ENCODE measurements around the gene HRC. TPM values are rescaled to one million over a fixed set of nuclear protein-coding genes. Genes with fewer than 3 reads are reported as not detected.

The HRC gene
- total and polyA plus RNA-seq, 2 donors (not counting 3 experiments of a cell fraction or from before 2014, with no cell fraction given) = not detected

DNA sequence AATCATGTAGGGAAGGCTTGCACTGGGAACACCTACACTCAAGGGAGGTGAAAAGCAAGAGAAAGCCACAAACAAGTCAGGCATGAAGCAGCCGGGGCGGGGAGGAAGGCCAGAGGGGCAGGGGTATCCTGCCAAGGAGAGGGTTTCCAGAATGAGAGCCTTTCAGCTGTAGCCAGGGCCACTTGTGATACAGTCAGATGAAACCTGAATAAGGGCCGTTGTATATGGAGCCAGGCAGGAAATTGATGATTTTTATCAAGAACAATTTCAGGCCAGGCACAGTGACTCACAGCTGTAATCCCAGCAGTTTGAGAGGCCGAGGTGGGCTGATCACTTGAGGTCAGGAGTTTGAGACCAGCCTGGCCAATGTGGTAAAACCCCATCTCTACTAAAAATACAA lies 6.8 kb upstream of the HRC start:
- CTCF ChIA-PET = interaction anchor here (0.9 to 4.9 kb wide), 5 partner anchors 15 to 64 kb away, joined by 3 to 33 read pairs (median 6); partner anchors contain the start of gene LIN7B
- BruUV-seq (replicated peaks) = no TSS peak

GRCh38 chr19:49160450-49161189 lies 5.4 kb upstream of the HRC start:
- Histone ChIP-seq H3K27ac (ENCODE audit: insufficient read depth, low read depth, low read length) (no peak overlapping the region), H4K20me1 (replicated peaks; ENCODE audit: control insufficient read depth, extremely low read depth, insufficient read depth, low read length) (no peaks in the 10 kb centered on the region), H3K4me2 (ENCODE audit: insufficient read depth, low read length) (no peak overlapping the region), H2AFZ (ENCODE audit: low read depth, low read length) (no peak overlapping the region), H3K4me3 (replicated peaks in 1 of 3; ENCODE audit: insufficient read depth in 1 of 3, low read depth in 1 of 3, low read length in 3 of 3) (no peak overlapping the region), H3K36me3 (ENCODE audit: control insufficient read depth in 2 of 2, extremely low read depth in 1 of 2, insufficient read depth in 2 of 2, low read length in 2 of 2) (no peaks in the 10 kb centered on the region), H3K4me1 (ENCODE audit: control insufficient read depth, extremely low read depth, insufficient read depth, low read length) (peaks cover 16% of the 10 kb centered on the region), H3K9me1 (replicated peaks; ENCODE audit: control insufficient read depth, extremely low read depth, insufficient read depth, low read length) (no peaks in the 10 kb centered on the region), H3K27me3 (ENCODE audit: control insufficient read depth in 2 of 2, insufficient read depth in 2 of 2, low read length in 2 of 2) (peaks cover 0 to 2% of the 10 kb centered on the region in 2 experiments), H3K9me3 (replicated peaks; ENCODE audit: control insufficient read depth, insufficient read depth, low read length) (no peaks in the 10 kb centered on the region), H3K9ac (replicated peaks; ENCODE audit: extremely low read depth, insufficient read depth, low read length) (no peak overlapping the region), H3K79me2 (ENCODE audit: control insufficient read depth, insufficient read depth, low read length) (no peaks in the 10 kb centered on the region)
- POLR2A ChIA-PET = no interaction called here
- DNase-seq (ENCODE audit: low read depth, low spot score) = no peak
- CTCF ChIA-PET = interaction anchor here (1.1 to 4.9 kb wide), 5 partner anchors 10 to 63 kb away, joined by 4 to 33 read pairs (median 13); no protein-coding TSS in a partner anchor
- BruUV-seq (replicated peaks) = no TSS peak
- dilution Hi-C loops (cut with MboI; ENCODE audit: extremely low pct_ligation_motif_present, low sequenced_read_pairs) (no loop called here), intact Hi-C loops (cut with micrococcal nuclease) (no loop called here)
- FAIRE-seq = no peak
- TF ChIP-seq JUN (IDR thresholded peaks at IDR 0.05; ENCODE audit: borderline replicate concordance, insufficient read depth, insufficient read length, low read depth) (no peak), CTCF (IDR thresholded peaks at IDR 0.05; ENCODE audit: extremely low read depth in 1 of 2, insufficient read depth in 1 of 2, low read depth in 1 of 2, low read length in 2 of 2) (no peak), GATA2 (IDR thresholded peaks at IDR 0.05; ENCODE audit: insufficient read depth, insufficient read length, low read depth, low read length) (no peak), POLR2A (IDR thresholded peaks at IDR 0.05; ENCODE audit: low read depth, low read length) (no peak), MYC (IDR thresholded peaks at IDR 0.05; ENCODE audit: low read depth, low read length) (no peak), EZH2 (IDR thresholded peaks at IDR 0.05; ENCODE audit: borderline replicate concordance, low read depth, low read length, severe bottlenecking) (no peak), POLR2AphosphoS5 (IDR thresholded peaks at IDR 0.05; ENCODE audit: insufficient read depth, low read depth, low read length) (no peak), FOS (IDR thresholded peaks at IDR 0.05; ENCODE audit: borderline replicate concordance, insufficient read depth, low read length) (no peak)
- TF ChIP-seq, protein P1, sequence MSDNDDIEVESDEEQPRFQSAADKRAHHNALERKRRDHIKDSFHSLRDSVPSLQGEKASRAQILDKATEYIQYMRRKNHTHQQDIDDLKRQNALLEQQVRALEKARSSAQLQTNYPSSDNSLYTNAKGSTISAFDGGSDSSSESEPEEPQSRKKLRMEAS (IDR thresholded peaks at IDR 0.05; ENCODE audit: insufficient read depth, insufficient read length) = no peak

More for the DNA sequence above, 6.8 kb upstream of the HRC start:
- Histone ChIP-seq H3K36me3 (ENCODE audit: control insufficient read depth in 2 of 2, extremely low read depth in 1 of 2, insufficient read depth in 2 of 2, low read length in 2 of 2) (no peaks in the 10 kb centered on the region), H3K4me1 (ENCODE audit: control insufficient read depth, extremely low read depth, insufficient read depth, low read length) (peaks cover 20% of the 10 kb centered on the region), H3K4me2 (ENCODE audit: insufficient read depth, low read length) (no peak overlapping the region), H3K9ac (replicated peaks; ENCODE audit: extremely low read depth, insufficient read depth, low read length) (no peak overlapping the region), H3K9me3 (replicated peaks; ENCODE audit: control insufficient read depth, insufficient read depth, low read length) (no peaks in the 10 kb centered on the region), H3K27me3 (ENCODE audit: control insufficient read depth in 2 of 2, insufficient read depth in 2 of 2, low read length in 2 of 2) (no peaks in the 10 kb centered on the region), H3K4me3 (replicated peaks in 1 of 3; ENCODE audit: insufficient read depth in 1 of 3, low read depth in 1 of 3, low read length in 3 of 3) (no peak overlapping the region), H4K20me1 (replicated peaks; ENCODE audit: control insufficient read depth, extremely low read depth, insufficient read depth, low read length) (no peaks in the 10 kb centered on the region), H3K27ac (ENCODE audit: insufficient read depth, low read depth, low read length) (no peak overlapping the region), H2AFZ (ENCODE audit: low read depth, low read length) (no peak overlapping the region), H3K9me1 (replicated peaks; ENCODE audit: control insufficient read depth, extremely low read depth, insufficient read depth, low read length) (no peaks in the 10 kb centered on the region), H3K79me2 (ENCODE audit: control insufficient read depth, insufficient read depth, low read length) (no peaks in the 10 kb centered on the region)
- dilution Hi-C loops (cut with MboI; ENCODE audit: extremely low pct_ligation_motif_present, low sequenced_read_pairs) (no loop called here), intact Hi-C loops (cut with micrococcal nuclease) (no loop called here)
- POLR2A ChIA-PET = no interaction called here
- FAIRE-seq (peak; percentile 83), DNase-seq (ENCODE audit: low read depth, low spot score) (peak; percentile 77)
- TF ChIP-seq POLR2AphosphoS5 (IDR thresholded peaks at IDR 0.05; ENCODE audit: insufficient read depth, low read depth, low read length) (peak; percentile 19), EZH2 (IDR thresholded peaks at IDR 0.05; ENCODE audit: borderline replicate concordance, low read depth, low read length, severe bottlenecking) (no peak), GATA2 (IDR thresholded peaks at IDR 0.05; ENCODE audit: insufficient read depth, insufficient read length, low read depth, low read length) (peak; percentile 58), FOS (IDR thresholded peaks at IDR 0.05; ENCODE audit: borderline replicate concordance, insufficient read depth, low read length) (peak; percentile 41)

Measured in endothelial cell of umbilical vein (primary cell).